HG03064 (cell line): ENCODE data around the gene CACNA1D.

Source experiments
- ATAC-seq: cut with Tn5 transposase; IDR thresholded peaks from one replicate; pipeline ENCODE4 v1.9.1; 2021; ENCODE audit warnings: low read depth; ENCODE audit not compliant: unreplicated experiment

Gene CACNA1D

GRCh38 chr3:53675022-53675697 lies 180.7 kb downstream of the CACNA1D start:
- no peak for ATAC-seq

- ATAC-seq: no peak
Observed at GRCh38 chr3:53675942-53676341, 181.5 kb downstream of the CACNA1D start.

- no peak for ATAC-seq
Observed at GRCh38 chr3:53677413-53677812, 183.0 kb downstream of the CACNA1D start.

GRCh38 chr3:53680028-53680427 lies 185.6 kb downstream of the CACNA1D start:
- ATAC-seq: no peak

- ATAC-seq: no peak
Observed at GRCh38 chr3:53682807-53683206, 188.4 kb downstream of the CACNA1D start.

GRCh38 chr3:53688066-53688465 lies 193.7 kb downstream of the CACNA1D start:
- ATAC-seq: no peak

GRCh38 chr3:53688989-53689388 lies 194.6 kb downstream of the CACNA1D start:
- ATAC-seq: no peak

GRCh38 chr3:53689681-53690080 lies 195.3 kb downstream of the CACNA1D start:
- ATAC-seq: no peak

GRCh38 chr3:53690521-53690920 lies 196.1 kb downstream of the CACNA1D start:
- ATAC-seq: no peak

- ATAC-seq: no peak
Observed at GRCh38 chr3:53691349-53691748, 196.9 kb downstream of the CACNA1D start.

GRCh38 chr3:53691885-53692284 lies 197.5 kb downstream of the CACNA1D start:
- no peak for ATAC-seq

GRCh38 chr3:53693451-53693850 lies 199.0 kb downstream of the CACNA1D start:
- ATAC-seq: no peak

GRCh38 chr3:53694046-53694445 lies 199.6 kb downstream of the CACNA1D start:
- ATAC-seq: no peak

GRCh38 chr3:53694666-53695323 lies 200.4 kb downstream of the CACNA1D start:
- no peak for ATAC-seq

GRCh38 chr3:53695324-53695690 lies 200.9 kb downstream of the CACNA1D start:
- ATAC-seq: no peak

GRCh38 chr3:53696401-53697172 lies 202.2 kb downstream of the CACNA1D start:
- ATAC-seq: no peak

GRCh38 chr3:53700441-53700840 lies 206.0 kb downstream of the CACNA1D start:
- ATAC-seq: no peak

GRCh38 chr3:53702776-53703530 lies 208.5 kb downstream of the CACNA1D start:
- ATAC-seq: no peak

GRCh38 chr3:53703630-53704362 lies 209.4 kb downstream of the CACNA1D start:
- ATAC-seq: no peak

GRCh38 chr3:53704363-53704725 lies 209.9 kb downstream of the CACNA1D start:
- no peak for ATAC-seq
